ENCODE results near the gene USP17L20. TPM values are rescaled to one million over a fixed set of nuclear protein-coding genes. Genes with fewer than 3 reads are reported as not detected.
"Not testable (repeated sequence)": the region's sequence is repeated elsewhere in the genome, so short reads cannot be mapped to it uniquely, and the experiment has no call there.

USP17L20 gene
- total RNA-seq, 2 experiments from 2014 or later: not detected

- H3K4me2 ChIP-seq (ENCODE audit: low read length); intact Hi-C loops (cut with micrococcal nuclease; ENCODE audit: unreplicated experiment); H3K79me2 ChIP-seq (ENCODE audit: insufficient read depth, low read depth, low read length); H3K9me3 ChIP-seq (ENCODE audit: low read length); H3K9me2 ChIP-seq (ENCODE audit: insufficient read depth, low read length); H3K36me3 ChIP-seq (ENCODE audit: insufficient read depth, low read length); H3K4me3 ChIP-seq (ENCODE audit: low read depth, low read length, poor library complexity, severe bottlenecking); H3K4me1 ChIP-seq (ENCODE audit: insufficient read depth, low read length, poor library complexity, severe bottlenecking); H4K20me1 ChIP-seq (ENCODE audit: insufficient read depth, low read length); DNase-seq (ENCODE audit: low spot score); POLR2A ChIA-PET; BruUV-seq (replicated peaks); H2AFZ ChIP-seq (ENCODE audit: low read length); H3K27ac ChIP-seq (ENCODE audit: low read depth, low read length, poor library complexity, severe bottlenecking); CTCF ChIA-PET (ENCODE audit: unreplicated experiment): not testable (repeated sequence)
Measured at GRCh38 chr4:9230249-9230648, 27.7 kb upstream of the USP17L20 start.

- H3K79me2 ChIP-seq (ENCODE audit: insufficient read depth, low read depth, low read length); CTCF ChIA-PET (ENCODE audit: unreplicated experiment); H3K9me2 ChIP-seq (ENCODE audit: insufficient read depth, low read length); H2AFZ ChIP-seq (ENCODE audit: low read length); H3K4me1 ChIP-seq (ENCODE audit: insufficient read depth, low read length, poor library complexity, severe bottlenecking); DNase-seq (ENCODE audit: low spot score); BruUV-seq (replicated peaks); H3K4me2 ChIP-seq (ENCODE audit: low read length); H3K9me3 ChIP-seq (ENCODE audit: low read length); H3K4me3 ChIP-seq (ENCODE audit: low read depth, low read length, poor library complexity, severe bottlenecking); H3K36me3 ChIP-seq (ENCODE audit: insufficient read depth, low read length); H3K27ac ChIP-seq (ENCODE audit: low read depth, low read length, poor library complexity, severe bottlenecking); H4K20me1 ChIP-seq (ENCODE audit: insufficient read depth, low read length); POLR2A ChIA-PET; intact Hi-C loops (cut with micrococcal nuclease; ENCODE audit: unreplicated experiment): not testable (repeated sequence)
Measured at GRCh38 chr4:9234085-9234484, 23.8 kb upstream of the USP17L20 start, which contains the start of gene USP17L15. Gene USP17L15, plus strand, starts transcription at chr4:9234385. Its CDS starts 0 bp downstream, at chr4:9234385.

GRCh38 chr4:9238461-9238860, 19.5 kb upstream of the USP17L20 start:
- H3K9me3 ChIP-seq (ENCODE audit: low read length); CTCF ChIA-PET (ENCODE audit: unreplicated experiment); BruUV-seq (replicated peaks); H3K4me2 ChIP-seq (ENCODE audit: low read length); H3K9me2 ChIP-seq (ENCODE audit: insufficient read depth, low read length); H2AFZ ChIP-seq (ENCODE audit: low read length); POLR2A ChIA-PET; H4K20me1 ChIP-seq (ENCODE audit: insufficient read depth, low read length); DNase-seq (ENCODE audit: low spot score); H3K36me3 ChIP-seq (ENCODE audit: insufficient read depth, low read length); H3K4me3 ChIP-seq (ENCODE audit: low read depth, low read length, poor library complexity, severe bottlenecking); intact Hi-C loops (cut with micrococcal nuclease; ENCODE audit: unreplicated experiment); H3K27ac ChIP-seq (ENCODE audit: low read depth, low read length, poor library complexity, severe bottlenecking); H3K79me2 ChIP-seq (ENCODE audit: insufficient read depth, low read depth, low read length); H3K4me1 ChIP-seq (ENCODE audit: insufficient read depth, low read length, poor library complexity, severe bottlenecking): not testable (repeated sequence)

GRCh38 chr4:9243579-9243978, 14.3 kb upstream of the USP17L20 start, which contains the start of gene USP17L17:
Gene USP17L17, plus strand, starts transcription at chr4:9243879. Its CDS starts 0 bp downstream, at chr4:9243879.
- POLR2A ChIA-PET; H4K20me1 ChIP-seq (ENCODE audit: insufficient read depth, low read length); intact Hi-C loops (cut with micrococcal nuclease; ENCODE audit: unreplicated experiment); DNase-seq (ENCODE audit: low spot score); H3K4me3 ChIP-seq (ENCODE audit: low read depth, low read length, poor library complexity, severe bottlenecking); H3K36me3 ChIP-seq (ENCODE audit: insufficient read depth, low read length); H3K9me2 ChIP-seq (ENCODE audit: insufficient read depth, low read length); H3K4me1 ChIP-seq (ENCODE audit: insufficient read depth, low read length, poor library complexity, severe bottlenecking); H2AFZ ChIP-seq (ENCODE audit: low read length); H3K27ac ChIP-seq (ENCODE audit: low read depth, low read length, poor library complexity, severe bottlenecking); CTCF ChIA-PET (ENCODE audit: unreplicated experiment); H3K4me2 ChIP-seq (ENCODE audit: low read length); H3K9me3 ChIP-seq (ENCODE audit: low read length); BruUV-seq (replicated peaks); H3K79me2 ChIP-seq (ENCODE audit: insufficient read depth, low read depth, low read length): not testable (repeated sequence)

GRCh38 chr4:9247953-9248680, 9.8 kb upstream of the USP17L20 start, which contains the start of gene USP17L18:
Gene USP17L18, plus strand, starts transcription at chr4:9248630. Its CDS starts 0 bp downstream, at chr4:9248630.
- H3K27ac ChIP-seq (ENCODE audit: low read depth, low read length, poor library complexity, severe bottlenecking); H3K4me1 ChIP-seq (ENCODE audit: insufficient read depth, low read length, poor library complexity, severe bottlenecking); CTCF ChIA-PET (ENCODE audit: unreplicated experiment); H4K20me1 ChIP-seq (ENCODE audit: insufficient read depth, low read length); H2AFZ ChIP-seq (ENCODE audit: low read length); H3K9me2 ChIP-seq (ENCODE audit: insufficient read depth, low read length); H3K36me3 ChIP-seq (ENCODE audit: insufficient read depth, low read length); H3K79me2 ChIP-seq (ENCODE audit: insufficient read depth, low read depth, low read length); H3K9me3 ChIP-seq (ENCODE audit: low read length); DNase-seq (ENCODE audit: low spot score); H3K4me3 ChIP-seq (ENCODE audit: low read depth, low read length, poor library complexity, severe bottlenecking); BruUV-seq (replicated peaks); POLR2A ChIA-PET; intact Hi-C loops (cut with micrococcal nuclease; ENCODE audit: unreplicated experiment); H3K4me2 ChIP-seq (ENCODE audit: low read length): not testable (repeated sequence)

GRCh38 chr4:9253078-9253477, 4.8 kb upstream of the USP17L20 start, which contains the start of gene USP17L19:
Gene USP17L19, plus strand, starts transcription at chr4:9253378. Its CDS starts 0 bp downstream, at chr4:9253378.
- CTCF ChIA-PET (ENCODE audit: unreplicated experiment); H3K4me3 ChIP-seq (ENCODE audit: low read depth, low read length, poor library complexity, severe bottlenecking); H3K36me3 ChIP-seq (ENCODE audit: insufficient read depth, low read length); H2AFZ ChIP-seq (ENCODE audit: low read length); H3K9me2 ChIP-seq (ENCODE audit: insufficient read depth, low read length); DNase-seq (ENCODE audit: low spot score); H3K4me1 ChIP-seq (ENCODE audit: insufficient read depth, low read length, poor library complexity, severe bottlenecking); POLR2A ChIA-PET; H3K9me3 ChIP-seq (ENCODE audit: low read length); H3K79me2 ChIP-seq (ENCODE audit: insufficient read depth, low read depth, low read length); H3K27ac ChIP-seq (ENCODE audit: low read depth, low read length, poor library complexity, severe bottlenecking); BruUV-seq (replicated peaks); H4K20me1 ChIP-seq (ENCODE audit: insufficient read depth, low read length); intact Hi-C loops (cut with micrococcal nuclease; ENCODE audit: unreplicated experiment); H3K4me2 ChIP-seq (ENCODE audit: low read length): not testable (repeated sequence)

Data from OCI-LY7 (cell line).